T-cell (primary cell): ENCODE results near the gene LDAH. TPM values are rescaled to one million over a fixed set of nuclear protein-coding genes. Genes with fewer than 3 reads are reported as not detected.
A peak's percentile ranks its signal among the peaks of the same experiment; 100 is the strongest.

ENCODE experiments used
- ATAC-seq, 4 experiments: fragments of 200-7000 bp in 3 of 4; fragments of 150-1000 bp in 1 of 4; cut with Tn5 transposase; replicated peaks in 1 of 4; 1 replicate in 3 of 4; 2 replicates in 1 of 4; pipeline ENCODE4 v1.10.0; 2021; ENCODE audit warnings: moderate library complexity in 3 of 4, mild to moderate bottlenecking in 2 of 4, moderate number of reproducible peaks in 1 of 4
- CTCF ChIA-PET, 2 donors: fragments of 300-600 bp; sonication (Branson Sonifier 250); formaldehyde crosslinking; loops; one replicate each; lab custom pipeline; 2022; ENCODE audit warnings: antibody characterized with exemption in 2 of 2; lab: Charles Lee
- POLR2A ChIA-PET, 2 donors: fragments of 300-600 bp; sonication (Branson Sonifier 250); formaldehyde crosslinking; loops; one replicate each; lab custom pipeline; 2022; ENCODE audit warnings: antibody characterized with exemption in 2 of 2; lab: Charles Lee
- DNase-seq, 35 experiments: peaks; one replicate each; pipeline versions ENCODE4 v3.0.0 to v3.0.0-alpha.2; 2013 to 2023
- H3K27ac ChIP-seq: one replicate; pipeline ENCODE4 v1.5.1; 2013; ENCODE audit warnings: low read length
- H3K27me3 ChIP-seq, 2 experiments: replicated peaks in 1 of 2; 1 replicate in 1 of 2; 2 replicates in 1 of 2; pipeline versions ENCODE4 v1.6.1 to v1.7.0; 2013; ENCODE audit warnings: low read length in 1 of 2, mixed read lengths in 1 of 2; ENCODE audit not compliant: control insufficient read depth in 2 of 2, insufficient read depth in 2 of 2; ENCODE audit errors: extremely low read depth in 1 of 2
- H3K36me3 ChIP-seq, 2 donors: 1 replicate in 1 of 2; 2 replicates in 1 of 2; pipeline versions ENCODE4 v1.6.1 to v1.7.0; 2013; ENCODE audit warnings: low read length in 1 of 2; ENCODE audit not compliant: control insufficient read depth in 2 of 2, insufficient read depth in 1 of 2; ENCODE audit errors: extremely low read depth in 1 of 2
- H3K4me1 ChIP-seq, 2 experiments: 1 replicate in 1 of 2; 2 replicates in 1 of 2; pipeline versions ENCODE4 v1.6.1 to v1.7.0; 2013; ENCODE audit warnings: low read length in 2 of 2, mixed read lengths in 1 of 2; ENCODE audit not compliant: insufficient read depth in 2 of 2, control insufficient read depth in 1 of 2; ENCODE audit errors: extremely low read depth in 1 of 2
- H3K4me3 ChIP-seq, 2 donors: 1 replicate in 1 of 2; 2 replicates in 1 of 2; pipeline versions ENCODE4 v1.5.1 to v1.7.0; 2013; ENCODE audit warnings: mild to moderate bottlenecking in 2 of 2, low read length in 1 of 2, moderate library complexity in 1 of 2; ENCODE audit not compliant: control insufficient read depth in 1 of 2; ENCODE audit errors: extremely low read depth in 1 of 2
- H3K9me3 ChIP-seq: 2 replicates; pipeline ENCODE4 v1.7.0; 2013
- H3K27ac Mint-ChIP-seq, 2 donors: one replicate each; pipeline ENCODE4 v1.8.0; 2020 to 2021; ENCODE audit warnings: mild to moderate bottlenecking in 2 of 2, mixed read lengths in 2 of 2
- H3K27me3 Mint-ChIP-seq, 2 donors: one replicate each; pipeline ENCODE4 v1.8.0; 2021 to 2022; ENCODE audit warnings: mixed read lengths in 2 of 2
- H3K36me3 Mint-ChIP-seq: one replicate; pipeline ENCODE4 v1.8.0; 2021; ENCODE audit warnings: mixed read lengths
- H3K4me1 Mint-ChIP-seq, 3 donors: one replicate each; pipeline ENCODE4 v1.8.0; 2020 to 2022; ENCODE audit warnings: mixed read lengths in 3 of 3, mild to moderate bottlenecking in 1 of 3
- H3K4me3 Mint-ChIP-seq, 3 donors: one replicate each; pipeline ENCODE4 v1.8.0; 2020 to 2022; ENCODE audit warnings: mild to moderate bottlenecking in 3 of 3, mixed read lengths in 3 of 3, moderate library complexity in 3 of 3
- H3K9me3 Mint-ChIP-seq, 3 donors: one replicate each; pipeline ENCODE4 v1.8.0; 2020 to 2022; ENCODE audit warnings: mixed read lengths in 3 of 3
- WGBS: methylation state at CpG from one replicate; pipeline ENCODE4 v1.1.5; 2013; ENCODE audit warnings: missing lambda C conversion rate; ENCODE audit not compliant: insufficient coverage; 5-methylcytosine and 5-hydroxymethylcytosine counted together
- total RNA-seq, 35 experiments: library from RNA in 6 of 35; stranded (reverse) in 6 of 35; fragments of 120-200 nt in 1 of 35; gene quantifications; one replicate each; pipeline versions ENCODE4 v1.2.1 to v1.2.4 and lab custom pipeline; 2013 to 2026

Gene LDAH
- total RNA-seq, 5 donors from 2014 or later (not counting 1 experiment from before 2014, with no cell fraction given), result 12.3 to 21.2 (median 18.1) TPM

- no peaks in the 10 kb centered on the region for H3K9me3 Mint-ChIP-seq
- Histone ChIP-seq H3K9me3 (no peaks in the 10 kb centered on the region), H3K27me3 (peaks cover 5 to 15% of the 10 kb centered on the region in 2 experiments), H3K4me3 (no peak overlapping the region), H3K27ac (no peak overlapping the region), H3K4me1 (no peaks in the 10 kb centered on the region), H3K36me3 (peaks cover 4 to 13% of the 10 kb centered on the region in 2 donors)
- CTCF ChIA-PET, result interaction anchor here (0.6 to 1.2 kb wide), 4 partner anchors 15 to 146 kb away, joined by 3 to 6 read pairs (median 4); no protein-coding TSS in a partner anchor
- H3K27me3 Mint-ChIP-seq, result peaks cover 0 to 16% of the 10 kb centered on the region in 2 donors
- no peak for DNase-seq
- no peak overlapping the region for H3K4me3 Mint-ChIP-seq
- peaks cover 9% of the 10 kb centered on the region for H3K36me3 Mint-ChIP-seq
- no peak overlapping the region for H3K27ac Mint-ChIP-seq
- H3K4me1 Mint-ChIP-seq, result peaks cover 0 to 6% (median 5%) of the 10 kb centered on the region in 3 donors
- 95% methylated on average over 15 of the region's 15 CpGs for WGBS
- POLR2A ChIA-PET, result interaction anchor here in 1 of 2 donors (0.7 kb wide), 1 partner anchor 22 kb away, joined by 3 read pairs; no protein-coding TSS in a partner anchor
- no peak for ATAC-seq
Measured at GRCh38 chr2:20677301-20678085, 145.4 kb downstream of the LDAH start.

- 78% methylated on average over 10 of the region's 12 CpGs for WGBS
- Mint-ChIP-seq H3K4me3 (no peak overlapping the region), H3K4me1 (peaks cover 0 to 6% (median 2%) of the 10 kb centered on the region in 3 donors), H3K27ac (no peak overlapping the region), H3K9me3 (no peaks in the 10 kb centered on the region), H3K36me3 (peaks cover 3% of the 10 kb centered on the region), H3K27me3 (peaks cover 6 to 21% of the 10 kb centered on the region in 2 donors)
- no peak overlapping the region for H3K27ac ChIP-seq
- CTCF ChIA-PET, result interaction anchor here (0.6 to 1.2 kb wide), 3 partner anchors 15 to 147 kb away, joined by 3 to 4 read pairs (median 4); no protein-coding TSS in a partner anchor
- POLR2A ChIA-PET, result interaction anchor here in 1 of 2 donors (0.7 kb wide), 1 partner anchor 21 kb away, joined by 3 read pairs; no protein-coding TSS in a partner anchor
- DNase-seq, result no peak
- H3K36me3 ChIP-seq, result peaks cover under 1 to 9% of the 10 kb centered on the region in 2 donors
- no peaks in the 10 kb centered on the region for H3K9me3 ChIP-seq
- no peaks in the 10 kb centered on the region for H3K4me1 ChIP-seq
- ATAC-seq, result no peak
- no peak overlapping the region for H3K4me3 ChIP-seq
- H3K27me3 ChIP-seq, result peaks cover 7 to 24% of the 10 kb centered on the region in 2 experiments
Measured at GRCh38 chr2:20676353-20677215, 146.3 kb downstream of the LDAH start.

GRCh38 chr2:20675701-20676352 is 147.1 kb downstream of the LDAH start:
- WGBS, result 51% methylated on average over 3 of the region's 6 CpGs
- no peak for DNase-seq

GRCh38 chr2:20674974-20675679 is 147.8 kb downstream of the LDAH start:
- WGBS, result 62% methylated on average over 16 of the region's 16 CpGs
- CTCF ChIA-PET, result interaction anchor here (0.5 to 1.2 kb wide), 2 partner anchors 14 to 148 kb away, joined by 4 read pairs; partner anchors contain the start of gene LDAH (in 1 of the 2)
- Histone ChIP-seq H3K4me3 (no peak overlapping the region), H3K4me1 (peaks cover 0 to 7% of the 10 kb centered on the region in 2 experiments), H3K27me3 (peaks cover 9 to 37% of the 10 kb centered on the region in 2 experiments), H3K36me3 (no peaks in the 10 kb centered on the region), H3K27ac (no peak overlapping the region), H3K9me3 (no peaks in the 10 kb centered on the region)
- ATAC-seq (no peak), DNase-seq (no peak)
- no peak overlapping the region for H3K4me3 Mint-ChIP-seq
- H3K27ac Mint-ChIP-seq, result no peak overlapping the region
- peaks cover 9 to 30% of the 10 kb centered on the region in 2 donors for H3K27me3 Mint-ChIP-seq
- H3K4me1 Mint-ChIP-seq, result peaks cover 2 to 6% (median 3%) of the 10 kb centered on the region in 3 donors
- POLR2A ChIA-PET, result no interaction called here
- no peaks in the 10 kb centered on the region for H3K9me3 Mint-ChIP-seq
- no peaks in the 10 kb centered on the region for H3K36me3 Mint-ChIP-seq

More at GRCh38 chr2:20675701-20676352, 147.1 kb downstream of the LDAH start:
- no peak overlapping the region for H3K4me3 ChIP-seq
- Mint-ChIP-seq H3K4me3 (no peak overlapping the region), H3K36me3 (peaks cover 3% of the 10 kb centered on the region), H3K9me3 (no peaks in the 10 kb centered on the region), H3K27ac (no peak overlapping the region), H3K27me3 (peaks cover 9 to 27% of the 10 kb centered on the region in 2 donors), H3K4me1 (peaks cover 2 to 6% (median 3%) of the 10 kb centered on the region in 3 donors)
- H3K4me1 ChIP-seq, result peaks cover 0 to 4% of the 10 kb centered on the region in 2 experiments
- peaks cover 9 to 31% of the 10 kb centered on the region in 2 experiments for H3K27me3 ChIP-seq
- ATAC-seq, result peak; percentile 40 to 64 (median 56)
- no peaks in the 10 kb centered on the region for H3K9me3 ChIP-seq
- peaks cover 0 to 4% of the 10 kb centered on the region in 2 donors for H3K36me3 ChIP-seq
- H3K27ac ChIP-seq, result no peak overlapping the region
- CTCF ChIA-PET, result interaction anchor here (0.5 to 1.2 kb wide), 2 partner anchors 14 to 147 kb away, joined by 4 read pairs; partner anchors contain the start of gene LDAH (in 1 of the 2)
- POLR2A ChIA-PET, result no interaction called here

- no peak overlapping the region for H3K27ac ChIP-seq
- POLR2A ChIA-PET, result no interaction called here
Measured at GRCh38 chr2:20674309-20674965, 148.5 kb downstream of the LDAH start.

More at GRCh38 chr2:20674309-20674965, 148.5 kb downstream of the LDAH start:
- no peaks in the 10 kb centered on the region for H3K36me3 ChIP-seq
- peaks cover 12 to 44% of the 10 kb centered on the region in 2 experiments for H3K27me3 ChIP-seq
- Mint-ChIP-seq H3K9me3 (no peaks in the 10 kb centered on the region), H3K4me3 (no peak overlapping the region), H3K27me3 (peaks cover 9 to 37% of the 10 kb centered on the region in 2 donors), H3K36me3 (no peaks in the 10 kb centered on the region), H3K4me1 (peaks cover 2 to 7% (median 6%) of the 10 kb centered on the region in 3 donors), H3K27ac (no peak overlapping the region)
- ATAC-seq (no peak), DNase-seq (no peak)
- CTCF ChIA-PET, result no interaction called here
- 60% methylated on average over 2 of the region's 11 CpGs for WGBS
- H3K4me3 ChIP-seq, result no peak overlapping the region
- no peaks in the 10 kb centered on the region for H3K9me3 ChIP-seq
- H3K4me1 ChIP-seq, result peaks cover 0 to 14% of the 10 kb centered on the region in 2 experiments
